DMS153 (cell line): ENCODE data around the gene NPTX1.

Experiments
- DNase-seq: peaks from one replicate; lab custom pipeline; 2025; lab: John Stamatoyannopoulos, UW

NPTX1 gene

GRCh38 chr17:80458016-80458415 lies 18.4 kb downstream of the NPTX1 start:
- DNase-seq: no peak

- DNase-seq: no peak
These were observed 19.1 kb downstream of the NPTX1 start for GRCh38 chr17:80457236-80457856.

GRCh38 chr17:80456465-80457235 lies 19.8 kb downstream of the NPTX1 start:
- DNase-seq: no peak

GRCh38 chr17:80455784-80456183 lies 20.6 kb downstream of the NPTX1 start:
- DNase-seq: no peak

GRCh38 chr17:80455336-80455710 lies 21.1 kb downstream of the NPTX1 start:
- DNase-seq: peak; percentile 19

GRCh38 chr17:80454557-80455335 lies 21.7 kb downstream of the NPTX1 start:
- DNase-seq: peak; percentile 94

GRCh38 chr17:80453998-80454556 lies 22.3 kb downstream of the NPTX1 start:
- DNase-seq: no peak

- no peak for DNase-seq
These were observed 23.0 kb downstream of the NPTX1 start for GRCh38 chr17:80453126-80453997.

- no peak for DNase-seq
These were observed 24.1 kb downstream of the NPTX1 start for GRCh38 chr17:80452173-80452915.

GRCh38 chr17:80451104-80451775 lies 25.2 kb downstream of the NPTX1 start:
- no peak for DNase-seq

- DNase-seq: no peak
These were observed 26.4 kb downstream of the NPTX1 start for GRCh38 chr17:80449930-80450576.

GRCh38 chr17:80449194-80449929 lies 27.0 kb downstream of the NPTX1 start:
- no peak for DNase-seq

GRCh38 chr17:80447790-80448189 lies 28.6 kb downstream of the NPTX1 start:
- DNase-seq: no peak

GRCh38 chr17:80446645-80447405 lies 29.6 kb downstream of the NPTX1 start:
- DNase-seq: no peak

GRCh38 chr17:80445726-80446110 lies 30.7 kb downstream of the NPTX1 start:
- no peak for DNase-seq

- DNase-seq: no peak
These were observed 31.2 kb downstream of the NPTX1 start for GRCh38 chr17:80445007-80445725.

GRCh38 chr17:80444644-80444979 lies 31.8 kb downstream of the NPTX1 start:
- no peak for DNase-seq
